GM19351 (cell line): ENCODE data around the gene PLD4.
"Not testable (repeated sequence)": the region's sequence is repeated elsewhere in the genome, so short reads cannot be mapped to it uniquely, and the experiment has no call there.

Source experiments
- ATAC-seq: cut with Tn5 transposase; IDR thresholded peaks from one replicate; pipeline ENCODE4 v1.9.1; 2021; ENCODE audit warnings: mild to moderate bottlenecking, moderate library complexity; ENCODE audit not compliant: unreplicated experiment

PLD4 gene

DNA sequence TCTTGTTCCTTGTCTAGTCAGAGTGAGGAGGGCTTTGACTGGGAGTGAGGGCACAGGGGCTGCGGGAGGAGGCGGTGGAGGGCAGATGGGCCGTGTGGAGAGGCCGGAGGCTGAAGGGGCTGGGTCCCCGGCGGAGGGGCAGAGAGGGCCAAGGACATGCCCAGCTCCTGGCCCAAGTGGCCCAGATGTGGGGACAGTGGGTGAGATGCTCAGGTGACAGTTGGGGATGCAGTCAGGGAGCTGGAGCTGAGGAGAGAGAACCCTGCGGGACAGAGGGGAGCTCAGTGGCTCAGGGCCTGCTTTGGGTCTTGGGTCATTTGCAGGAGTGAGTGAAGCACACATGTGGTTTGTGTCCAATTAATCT lies 26.5 kb upstream of the PLD4 start:
- no peak for ATAC-seq

DNA sequence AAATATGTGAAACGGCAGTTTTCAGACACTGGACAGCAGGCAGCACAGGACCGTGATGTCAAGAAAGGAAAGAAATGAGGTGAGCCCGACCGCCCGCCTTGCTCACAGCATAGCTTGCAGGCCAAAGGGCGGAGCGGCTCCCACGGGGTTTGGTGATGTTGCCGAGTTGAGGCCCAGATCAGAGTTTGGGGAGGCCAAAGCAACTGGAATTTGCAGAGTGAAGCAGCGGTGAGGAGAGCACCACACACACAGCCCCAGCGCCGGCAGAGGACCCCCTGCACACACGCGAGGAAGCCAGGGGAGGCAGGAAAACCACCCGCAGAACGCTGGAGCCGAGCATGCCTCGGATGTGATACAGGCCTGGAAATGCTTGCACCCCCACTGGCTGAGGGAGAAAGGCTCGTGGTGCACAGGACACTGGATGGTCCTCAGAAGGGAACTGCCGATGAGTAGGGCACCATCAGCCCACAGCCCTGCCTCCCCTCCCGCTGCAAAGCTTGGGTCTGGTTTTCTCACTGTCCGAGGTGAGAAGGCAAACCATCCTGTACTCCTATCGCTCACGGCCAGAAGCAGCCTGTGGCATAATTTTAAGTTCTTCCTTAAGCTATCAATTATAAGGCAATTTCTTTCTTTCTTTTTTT lies 25.7 kb upstream of the PLD4 start:
- no peak for ATAC-seq

DNA sequence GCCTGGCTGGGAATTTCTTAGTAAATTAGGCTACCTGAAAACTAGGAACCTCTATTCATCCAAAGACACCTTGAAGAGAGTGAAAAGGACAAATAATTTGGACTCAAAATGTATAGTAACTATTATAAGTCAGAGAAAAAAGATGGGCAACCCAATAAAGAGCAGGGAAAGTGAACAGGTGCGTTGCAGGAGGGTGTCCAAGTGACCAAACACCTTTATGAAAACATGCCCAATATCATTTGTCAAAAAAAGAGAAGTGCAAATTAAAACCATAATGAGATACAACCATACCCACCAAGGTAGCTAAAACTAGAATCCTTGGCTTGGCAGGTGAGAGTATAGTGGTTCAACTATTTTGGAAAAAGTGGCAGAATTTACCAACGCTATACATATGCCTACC lies 24.9 kb upstream of the PLD4 start:
- no peak for ATAC-seq

DNA sequence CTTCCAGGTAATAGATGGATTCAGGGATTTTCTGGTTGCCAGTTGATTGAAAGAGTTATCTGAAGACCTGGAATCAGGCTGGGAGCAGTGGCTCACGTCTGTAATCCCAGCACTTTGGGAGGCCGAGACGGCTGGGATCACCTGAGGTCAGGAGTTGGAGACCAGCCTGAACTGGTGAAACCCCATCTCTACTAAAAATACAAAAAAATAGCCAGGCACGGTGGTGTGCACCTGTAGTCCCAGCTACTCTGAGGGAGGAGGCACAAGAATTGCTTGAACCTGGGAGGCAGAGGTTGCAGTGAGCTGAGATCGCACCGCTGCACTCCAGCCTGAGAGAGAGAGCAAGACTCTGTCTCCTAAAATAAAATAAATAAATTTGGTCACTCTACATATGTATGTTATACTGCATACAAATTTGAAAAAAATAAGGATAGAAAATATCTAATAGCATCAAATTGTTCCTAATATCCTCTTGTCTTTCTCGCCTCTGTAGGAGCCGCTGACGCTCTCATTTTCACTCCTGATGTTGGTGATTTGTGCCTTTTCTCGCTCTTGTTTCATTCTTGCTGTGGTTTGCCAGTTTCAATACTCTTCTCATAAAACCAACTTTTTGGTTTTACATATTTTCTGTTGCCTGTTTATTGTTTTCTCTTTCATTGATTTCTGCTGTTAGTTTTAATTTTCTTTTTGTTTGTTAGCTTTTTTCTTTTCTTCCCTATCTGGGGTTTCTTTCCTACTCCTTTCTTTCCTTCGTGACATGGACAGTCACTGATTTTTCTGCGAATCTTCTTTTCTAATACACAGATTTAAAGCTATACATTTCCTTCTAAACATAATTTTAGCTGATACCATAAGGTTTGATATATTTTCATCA lies 23.8 kb upstream of the PLD4 start:
- no peak for ATAC-seq

DNA sequence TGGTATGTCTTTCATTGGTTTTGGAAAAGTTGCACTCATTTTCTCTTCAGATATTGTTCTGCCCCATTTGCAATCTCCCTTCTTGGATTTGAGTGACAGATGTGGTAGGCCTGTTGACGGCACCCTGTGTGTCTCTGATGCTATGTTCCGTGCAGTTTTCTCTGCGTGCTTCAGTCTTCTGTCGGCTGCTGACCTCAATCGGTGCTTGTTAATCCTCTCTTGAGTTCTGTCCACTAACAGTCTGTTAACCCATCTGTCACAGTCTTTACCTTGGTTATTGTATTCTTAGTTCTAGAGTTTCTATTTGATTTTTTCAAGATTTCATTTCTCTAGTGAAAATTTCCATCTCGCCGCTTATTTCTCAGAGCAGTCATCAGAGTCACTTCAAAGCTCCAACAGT lies 20.7 kb upstream of the PLD4 start:
- ATAC-seq: no peak

DNA sequence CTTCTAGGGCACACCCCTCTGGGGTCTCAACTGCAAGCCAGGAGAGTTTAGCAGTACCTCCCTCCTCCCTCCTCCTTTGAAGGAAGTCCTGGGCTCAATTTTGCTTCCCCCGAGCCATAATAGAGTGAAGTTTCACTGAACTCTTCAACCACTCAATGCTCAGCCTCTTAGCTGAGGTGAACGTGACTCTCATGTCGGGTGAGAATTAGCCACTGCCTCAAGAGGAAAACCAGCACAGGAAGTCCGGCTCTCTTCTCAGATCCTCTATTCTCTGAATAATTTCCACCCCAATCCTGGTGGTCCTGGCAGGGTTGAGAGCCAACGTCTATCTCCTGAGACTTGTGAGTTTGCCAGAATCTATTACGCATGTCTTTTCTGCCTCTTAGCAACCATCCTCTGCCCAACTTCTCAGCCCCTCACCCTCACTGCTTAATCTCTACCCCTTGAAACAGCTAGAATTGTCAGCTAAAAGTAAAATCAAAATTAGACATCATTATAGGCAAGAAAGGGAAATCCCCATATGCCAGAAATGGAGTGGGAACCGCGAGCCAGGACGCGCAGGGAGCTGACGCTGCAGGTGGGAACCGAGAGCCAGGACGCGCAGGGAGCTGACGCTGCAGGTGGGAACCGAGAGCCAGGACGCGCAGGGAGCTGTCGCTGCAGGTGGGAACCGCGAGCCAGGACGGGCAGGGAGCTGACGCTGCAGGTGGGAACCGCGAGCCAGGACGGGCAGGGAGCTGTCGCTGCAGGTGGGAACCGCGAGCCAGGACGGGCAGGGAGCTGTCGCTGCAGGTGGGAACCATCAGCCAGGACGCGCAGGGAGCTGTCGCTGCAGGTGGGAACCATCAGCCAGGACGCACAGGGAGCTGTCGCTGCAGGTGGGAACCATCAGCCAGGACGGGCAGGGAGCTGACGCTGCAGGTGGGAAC lies 19.8 kb upstream of the PLD4 start:
- ATAC-seq: not testable (repeated sequence)

DNA sequence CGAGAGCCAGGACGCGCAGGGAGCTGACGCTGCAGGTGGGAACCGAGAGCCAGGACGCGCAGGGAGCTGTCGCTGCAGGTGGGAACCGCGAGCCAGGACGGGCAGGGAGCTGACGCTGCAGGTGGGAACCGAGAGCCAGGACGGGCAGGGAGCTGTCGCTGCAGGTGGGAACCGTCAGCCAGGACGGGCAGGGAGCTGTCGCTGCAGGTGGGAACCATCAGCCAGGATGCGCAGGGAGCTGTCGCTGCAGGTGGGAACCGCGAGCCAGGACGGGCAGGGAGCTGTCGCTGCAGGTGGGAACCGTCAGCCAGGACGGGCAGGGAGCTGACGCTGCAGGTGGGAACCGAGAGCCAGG lies 19.1 kb upstream of the PLD4 start:
- not testable (repeated sequence) for ATAC-seq

DNA sequence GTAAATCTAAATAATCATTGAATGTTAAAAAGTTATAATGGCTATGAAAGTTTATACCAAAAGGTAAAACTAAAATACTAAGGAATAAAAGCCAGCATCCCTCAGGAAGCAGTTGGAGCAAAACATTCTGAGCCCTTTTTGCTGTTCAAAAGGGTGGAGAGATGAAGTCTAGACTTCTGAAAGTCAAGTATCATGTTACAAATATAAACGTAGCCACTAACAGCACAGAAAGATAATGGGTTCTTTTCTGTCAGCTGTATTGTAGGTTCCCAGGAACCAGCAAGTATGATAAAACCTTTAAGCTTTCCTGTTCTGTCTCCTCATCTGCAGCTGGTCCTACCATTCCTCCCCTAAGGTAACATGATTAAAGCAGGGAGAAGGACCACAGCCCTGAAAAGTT lies 16.4 kb upstream of the PLD4 start:
- no peak for ATAC-seq

DNA sequence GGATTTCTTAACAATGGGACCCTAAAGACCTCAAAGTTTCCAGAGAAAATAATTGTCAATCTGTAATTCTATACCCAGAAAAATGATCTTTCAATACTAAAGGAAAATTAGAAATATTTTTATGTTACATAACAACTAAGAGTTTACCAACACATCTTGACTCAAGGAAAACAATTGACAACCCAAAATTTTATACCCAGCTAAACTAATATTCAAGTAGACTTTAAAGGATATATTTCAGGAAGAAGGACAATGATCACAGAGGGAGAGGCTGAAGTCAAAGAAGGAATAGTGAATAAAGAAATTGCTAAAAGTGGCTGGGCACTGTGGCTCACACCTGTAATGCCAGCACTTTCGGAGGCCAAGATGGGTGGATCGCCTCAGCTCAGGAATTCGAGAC lies 12.6 kb upstream of the PLD4 start:
- no peak for ATAC-seq

DNA sequence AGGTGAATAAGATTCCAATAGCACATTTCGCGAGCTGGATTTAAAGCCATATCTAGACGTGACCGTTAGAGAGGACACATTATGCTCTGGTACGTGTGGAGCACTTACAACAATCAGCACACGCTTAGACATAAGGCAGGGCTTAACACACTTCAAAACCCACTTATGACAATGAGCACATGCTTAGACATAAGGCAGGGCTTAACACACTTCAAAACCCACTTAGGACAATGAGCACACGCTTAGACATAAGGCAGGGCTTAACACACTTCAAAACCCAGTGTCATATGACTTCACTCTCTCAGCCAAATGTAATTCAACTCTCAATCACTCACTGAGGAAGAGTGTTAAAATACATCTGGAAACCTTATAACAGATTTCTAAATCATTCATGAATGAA lies 11.2 kb upstream of the PLD4 start:
- no peak for ATAC-seq

DNA sequence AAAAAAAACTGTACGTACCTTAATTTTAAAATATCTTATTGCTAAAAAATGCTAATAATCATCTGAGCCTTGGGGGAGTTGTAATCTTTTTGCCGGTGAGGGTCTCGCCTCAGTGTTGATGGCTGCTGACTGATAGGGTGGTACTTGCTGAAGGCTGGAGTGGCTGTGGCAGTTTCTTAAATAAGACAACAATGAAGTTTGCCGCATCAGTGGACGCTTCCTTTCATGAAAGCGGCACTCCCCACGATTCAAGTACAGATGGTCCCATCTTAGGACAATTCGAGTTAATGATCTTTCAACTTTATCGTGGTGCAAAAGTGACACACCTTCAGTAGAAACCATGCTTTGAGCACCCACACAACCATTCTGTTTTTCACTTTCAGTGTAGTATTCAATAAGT lies 7.6 kb upstream of the PLD4 start:
- ATAC-seq: no peak

DNA sequence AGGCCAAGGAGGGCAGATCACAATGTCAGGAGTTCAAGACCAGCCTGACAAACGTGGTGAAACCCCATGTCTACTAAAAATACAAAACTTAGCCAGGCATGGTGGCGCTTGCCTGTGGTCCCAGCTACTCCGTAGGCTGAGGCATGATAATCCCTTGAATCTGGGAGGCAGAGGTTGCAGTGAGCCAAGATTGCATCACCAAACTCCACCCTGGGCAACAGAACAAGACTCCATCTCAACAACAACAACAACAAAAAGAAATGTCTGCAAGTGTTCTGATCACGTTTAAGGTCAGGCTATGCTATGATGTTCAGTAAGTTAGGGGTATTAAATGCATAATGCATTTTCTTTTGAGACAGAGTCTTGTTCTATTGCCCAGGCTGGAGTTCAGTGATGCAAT lies 6.7 kb upstream of the PLD4 start:
- ATAC-seq: no peak

DNA sequence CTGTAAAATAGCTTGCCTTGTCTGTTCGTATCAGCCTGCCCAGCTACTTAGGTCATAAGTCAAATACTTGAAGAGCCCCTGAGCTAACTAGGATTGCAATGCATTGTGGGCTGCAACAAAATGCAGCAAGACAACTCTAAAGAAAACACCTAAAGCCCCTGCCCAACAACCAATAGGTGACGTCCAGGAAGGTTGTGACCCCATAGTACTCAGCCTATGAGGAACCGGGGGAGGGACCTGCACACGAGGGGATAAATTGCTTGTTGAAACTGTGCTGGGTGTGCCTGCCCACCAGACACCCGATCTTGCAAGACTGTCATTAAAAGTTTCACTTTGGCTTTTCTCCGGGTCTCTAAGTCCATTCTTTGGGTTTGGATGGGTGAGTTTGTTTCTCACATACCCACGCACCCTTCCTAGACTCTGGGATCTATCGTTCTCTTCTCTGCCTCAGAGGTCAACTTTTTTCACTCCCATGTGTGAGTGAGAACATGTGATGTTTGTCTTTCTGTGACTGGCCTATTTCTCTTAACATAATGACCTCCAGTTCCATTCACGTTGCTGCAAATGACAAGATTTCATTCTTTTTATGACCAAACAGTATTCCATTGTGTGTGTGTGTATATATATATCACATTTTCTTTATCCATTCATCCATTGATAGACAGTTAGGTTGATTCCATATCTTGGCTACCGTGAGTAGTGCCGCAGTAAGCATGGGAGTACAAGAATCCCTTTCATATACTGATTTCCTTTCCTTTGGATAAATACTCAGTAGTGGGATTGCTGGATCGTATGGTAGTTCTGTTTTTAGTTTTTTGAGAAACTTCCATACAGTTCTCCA lies 5.3 kb upstream of the PLD4 start:
- not testable (repeated sequence) for ATAC-seq

DNA sequence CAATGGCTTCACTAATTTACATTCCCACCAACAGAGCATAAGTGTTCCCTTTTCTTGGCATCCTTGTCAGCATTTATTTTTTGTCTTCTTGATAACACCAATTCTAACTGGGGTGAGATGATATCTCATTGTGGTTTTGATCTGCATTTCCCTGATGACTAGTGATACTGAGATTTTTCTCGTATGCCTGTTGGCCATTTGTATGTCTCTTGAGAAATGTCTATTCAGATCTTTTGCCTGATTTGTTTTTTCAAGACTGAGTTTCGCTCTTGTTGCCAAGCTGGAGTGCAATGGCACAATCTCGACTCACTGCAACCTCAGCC lies 4.7 kb upstream of the PLD4 start:
- no peak for ATAC-seq

DNA sequence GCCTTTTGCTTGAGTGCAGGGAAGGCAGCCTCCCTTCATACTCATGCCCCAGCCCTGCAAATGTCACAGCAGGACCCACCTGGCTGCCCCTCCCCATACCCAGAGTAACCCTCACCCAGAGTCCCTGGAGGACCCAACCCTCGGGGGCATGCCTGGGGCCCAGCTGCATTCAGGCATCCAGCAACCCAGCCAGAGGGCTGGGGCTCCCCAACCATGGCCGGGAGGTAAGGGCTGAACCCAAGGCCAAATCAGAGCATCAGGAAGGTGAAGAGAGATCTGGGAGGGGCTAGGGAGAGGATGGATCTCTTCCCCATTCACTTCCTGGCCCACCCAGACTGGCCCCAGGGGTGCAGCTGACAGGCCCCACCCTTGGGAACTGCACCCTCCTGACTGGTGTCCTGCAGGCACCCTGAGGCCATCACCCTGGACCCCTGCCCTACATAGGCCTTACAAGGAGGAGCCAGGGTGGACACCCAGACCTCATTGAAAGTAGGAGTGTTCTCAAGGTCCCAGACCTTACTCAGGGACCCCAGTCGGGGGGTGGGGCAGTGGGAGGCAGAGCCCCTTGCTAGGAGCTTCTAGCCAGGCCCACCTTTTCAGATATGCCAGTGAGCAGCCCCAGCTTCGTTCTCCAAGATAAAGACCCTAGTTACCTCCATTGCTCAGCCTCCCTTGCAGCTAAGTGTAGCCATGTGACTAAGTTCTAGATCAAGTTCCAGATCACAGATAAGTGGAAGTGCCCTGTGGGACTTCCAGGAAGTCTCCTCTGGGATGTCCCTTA lies 849 bp upstream of the PLD4 start:
- no peak for ATAC-seq

DNA sequence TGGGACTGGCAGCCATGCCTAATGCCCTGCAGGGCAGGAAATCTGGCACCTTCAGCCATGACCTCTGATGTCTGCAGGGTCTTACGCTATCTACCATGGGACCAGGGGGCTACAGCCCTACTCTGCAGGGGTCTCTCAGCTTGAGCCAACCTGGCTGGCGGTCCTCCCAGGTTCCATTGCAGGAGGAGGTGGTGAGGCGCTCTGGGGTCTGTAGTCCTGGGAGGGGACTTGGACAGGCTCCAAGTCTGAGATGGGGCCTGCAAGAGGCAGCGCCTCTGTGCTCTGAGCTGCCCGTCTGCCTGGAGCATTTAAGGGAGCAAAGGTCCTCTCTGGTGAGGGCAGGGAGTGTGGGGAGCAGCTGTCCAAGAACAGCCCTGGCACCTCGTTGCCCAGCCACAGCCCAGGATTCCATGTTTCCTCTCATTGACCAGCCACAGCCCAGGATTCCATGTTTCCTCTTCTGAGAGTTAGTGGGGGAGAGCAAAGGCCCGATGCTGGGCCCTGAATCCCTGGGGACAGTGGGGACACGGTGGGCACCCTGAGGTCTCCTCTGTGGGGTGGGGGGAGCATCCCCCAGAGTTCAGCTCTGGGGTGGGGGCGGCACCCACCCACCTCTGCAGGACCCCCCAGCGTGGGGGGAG lies 655 bp downstream of the PLD4 start:
- no peak for ATAC-seq

DNA sequence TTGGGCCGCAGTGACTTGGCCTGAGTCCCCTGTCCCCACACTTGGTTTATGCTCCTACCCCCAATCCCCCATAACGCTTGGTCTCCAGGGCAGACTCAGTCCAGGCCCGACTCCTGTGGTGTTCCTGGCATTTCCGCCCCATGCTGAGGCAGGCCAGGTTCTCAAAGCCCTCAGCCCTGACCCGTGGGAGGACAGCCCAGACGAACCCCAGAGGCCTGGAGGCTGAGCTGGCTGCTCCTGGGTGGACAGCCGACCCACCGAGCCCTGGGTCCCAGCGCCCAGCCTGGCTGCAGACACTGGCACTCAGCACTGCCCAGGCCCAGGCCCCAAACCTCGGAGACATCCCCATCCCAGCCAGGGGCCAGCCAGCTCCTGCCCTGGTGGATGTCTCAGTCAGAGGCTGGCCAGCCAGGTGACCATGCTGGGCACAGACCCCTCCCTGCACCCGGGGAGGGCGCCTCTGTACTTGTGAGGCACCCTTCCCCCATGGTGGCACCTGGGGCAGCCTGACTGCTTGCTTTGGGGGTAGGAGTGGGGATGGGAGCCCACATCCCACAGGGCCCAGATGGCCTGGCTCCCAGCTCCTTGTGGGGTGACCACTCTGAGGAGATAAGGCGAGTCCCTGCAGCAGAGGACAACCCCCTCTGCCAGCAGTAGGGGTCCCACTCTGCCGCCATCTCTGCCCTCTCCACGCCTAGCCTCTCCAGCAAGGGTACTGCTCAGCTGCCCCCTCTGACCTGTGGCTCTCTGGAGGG lies 1.4 kb downstream of the PLD4 start:
- ATAC-seq: no peak

DNA sequence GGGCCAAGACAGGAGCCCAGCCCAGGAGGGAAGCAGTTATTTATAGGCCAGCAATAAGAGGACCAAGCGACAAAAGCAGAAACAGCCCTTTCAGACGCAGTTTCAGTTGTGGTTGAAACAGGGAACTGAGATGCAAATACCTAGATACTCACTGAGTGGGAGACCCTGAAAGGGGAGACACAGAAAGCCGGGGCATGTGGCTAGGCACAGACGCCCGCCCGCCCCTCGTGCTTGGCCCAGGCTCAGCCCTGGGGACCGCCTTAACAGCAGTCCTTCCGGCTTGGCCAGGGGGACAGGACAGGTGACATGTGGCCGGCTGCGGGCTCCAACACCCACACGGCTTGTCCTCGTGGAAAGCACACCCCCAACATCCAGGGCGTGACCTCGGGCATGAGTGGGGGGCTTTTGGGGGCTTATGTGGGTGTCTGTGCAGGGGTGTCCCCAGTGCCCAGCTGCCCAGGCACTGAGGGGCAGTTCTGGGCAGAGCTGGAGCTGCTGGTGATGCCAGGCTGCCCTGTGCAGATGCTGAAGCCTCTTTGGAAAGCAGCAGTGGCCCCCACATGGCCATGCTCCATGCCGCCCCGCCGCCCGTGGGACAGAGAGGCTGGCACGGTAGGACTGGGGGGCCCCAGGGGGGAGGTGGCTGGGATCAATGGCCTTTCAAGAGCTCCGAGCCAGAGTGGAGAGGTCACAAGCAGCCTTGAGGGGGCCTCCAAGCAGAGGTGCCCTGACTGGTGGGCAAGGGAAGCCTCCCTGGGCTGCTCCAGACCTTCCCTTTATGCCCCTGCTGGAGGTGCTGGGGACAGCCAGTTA lies 2.1 kb downstream of the PLD4 start:
- peak; percentile 89 for ATAC-seq
